Coronary artery (tissue), 2 donors: ENCODE results near the gene AUTS2.

Source experiments
- DNase-seq: peaks from one replicate; pipeline ENCODE4 v3.0.0-alpha.2; 2017; ENCODE audit warnings: low spot score
- H3K27ac ChIP-seq, 2 donors: fragments of 200-600 bp; sonication (generic); one replicate each; pipeline ENCODE4 v1.5.1; 2016 to 2019
- H3K4me3 ChIP-seq: fragments of 200-600 bp; sonication (generic); 2 replicates; pipeline ENCODE4 v1.5.1; 2016; ENCODE audit warnings: mild to moderate bottlenecking, moderate library complexity
- CTCF ChIP-seq: fragments of 200-600 bp; sonication (generic); IDR thresholded peaks from one replicate; pipeline ENCODE4 v1.5.1; 2019; ENCODE audit warnings: antibody characterized with exemption

AUTS2 gene

GRCh38 chr7:70285854-70286253 lies 687.6 kb downstream of the AUTS2 start:
- no peak for DNase-seq
- no peak overlapping the region for H3K4me3 ChIP-seq
- TF ChIP-seq CTCF = no peak
- no peak overlapping the region for H3K27ac ChIP-seq

GRCh38 chr7:70288781-70289456 lies 690.6 kb downstream of the AUTS2 start:
- Histone ChIP-seq H3K27ac (no peak overlapping the region), H3K4me3 (no peak overlapping the region)
- TF ChIP-seq CTCF = no peak
- no peak for DNase-seq

GRCh38 chr7:70292716-70293115 lies 694.4 kb downstream of the AUTS2 start:
- H3K4me3 ChIP-seq = no peak overlapping the region
- TF ChIP-seq CTCF = no peak
- H3K27ac ChIP-seq = no peak overlapping the region
- DNase-seq = no peak

- TF ChIP-seq CTCF = no peak
- H3K4me3 ChIP-seq = no peak overlapping the region
- DNase-seq = no peak
- H3K27ac ChIP-seq = no peak overlapping the region
Measured at GRCh38 chr7:70294211-70294911, 696.1 kb downstream of the AUTS2 start.

- Histone ChIP-seq H3K4me3 (no peak overlapping the region), H3K27ac (no peak overlapping the region)
- no peak for DNase-seq
- TF ChIP-seq CTCF = no peak
Measured at GRCh38 chr7:70298780-70299471, 700.7 kb downstream of the AUTS2 start.

- Histone ChIP-seq H3K4me3 (no peak overlapping the region), H3K27ac (no peak overlapping the region)
- DNase-seq = no peak
- TF ChIP-seq CTCF = no peak
Measured at GRCh38 chr7:70299472-70299807, 701.2 kb downstream of the AUTS2 start.
